LNCaP clone FGC (cell line): ENCODE results near the gene CASD1.

Experiments used
- DNase-seq: peaks from one replicate; pipeline ENCODE4 v3.0.0-alpha.2; 2011; ENCODE audit warnings: low read depth
- H3K4me3 ChIP-seq: 2 replicates; pipeline ENCODE4 v1.5.1; 2011; ENCODE audit warnings: mild to moderate bottlenecking, low read depth, low read length, control low read depth
- CTCF ChIP-seq: IDR thresholded peaks from 2 replicates; pipeline ENCODE4 v1.5.1; 2012; ENCODE audit warnings: mild to moderate bottlenecking; ENCODE audit not compliant: control insufficient read depth, insufficient read depth; ENCODE audit errors: extremely low read depth

Gene CASD1

GRCh38 chr7:94481279-94481678 lies 28.3 kb upstream of the CASD1 start:
- no peak for TF ChIP-seq CTCF
- no peak for DNase-seq
- H3K4me3 ChIP-seq, result no peak overlapping the region

- no peak for TF ChIP-seq CTCF
- H3K4me3 ChIP-seq, result no peak overlapping the region
- DNase-seq, result no peak
These were observed 26.8 kb upstream of the CASD1 start for GRCh38 chr7:94482796-94483195.

- TF ChIP-seq CTCF, result no peak
- DNase-seq, result no peak
- H3K4me3 ChIP-seq, result no peak overlapping the region
These were observed 25.8 kb upstream of the CASD1 start for GRCh38 chr7:94483843-94484242.

GRCh38 chr7:94486216-94486615 lies 23.4 kb upstream of the CASD1 start:
- no peak for DNase-seq
- no peak for TF ChIP-seq CTCF
- H3K4me3 ChIP-seq, result no peak overlapping the region

GRCh38 chr7:94491410-94491809 lies 18.2 kb upstream of the CASD1 start:
- DNase-seq, result no peak
- no peak for TF ChIP-seq CTCF
- no peak overlapping the region for H3K4me3 ChIP-seq

- no peak for DNase-seq
These were observed 17.0 kb upstream of the CASD1 start for GRCh38 chr7:94492601-94493000.

More at GRCh38 chr7:94492601-94493000, 17.0 kb upstream of the CASD1 start:
- no peak overlapping the region for H3K4me3 ChIP-seq
- no peak for TF ChIP-seq CTCF
